GM18526 (cell line): ENCODE measurements around the gene SGPL1.

Experiments
- POLR2A ChIP-seq: IDR thresholded peaks from 3 replicates; pipeline ENCODE4 v1.6.1; 2011; ENCODE audit not compliant: insufficient read length; ENCODE audit errors: extremely low read depth

Gene SGPL1

DNA sequence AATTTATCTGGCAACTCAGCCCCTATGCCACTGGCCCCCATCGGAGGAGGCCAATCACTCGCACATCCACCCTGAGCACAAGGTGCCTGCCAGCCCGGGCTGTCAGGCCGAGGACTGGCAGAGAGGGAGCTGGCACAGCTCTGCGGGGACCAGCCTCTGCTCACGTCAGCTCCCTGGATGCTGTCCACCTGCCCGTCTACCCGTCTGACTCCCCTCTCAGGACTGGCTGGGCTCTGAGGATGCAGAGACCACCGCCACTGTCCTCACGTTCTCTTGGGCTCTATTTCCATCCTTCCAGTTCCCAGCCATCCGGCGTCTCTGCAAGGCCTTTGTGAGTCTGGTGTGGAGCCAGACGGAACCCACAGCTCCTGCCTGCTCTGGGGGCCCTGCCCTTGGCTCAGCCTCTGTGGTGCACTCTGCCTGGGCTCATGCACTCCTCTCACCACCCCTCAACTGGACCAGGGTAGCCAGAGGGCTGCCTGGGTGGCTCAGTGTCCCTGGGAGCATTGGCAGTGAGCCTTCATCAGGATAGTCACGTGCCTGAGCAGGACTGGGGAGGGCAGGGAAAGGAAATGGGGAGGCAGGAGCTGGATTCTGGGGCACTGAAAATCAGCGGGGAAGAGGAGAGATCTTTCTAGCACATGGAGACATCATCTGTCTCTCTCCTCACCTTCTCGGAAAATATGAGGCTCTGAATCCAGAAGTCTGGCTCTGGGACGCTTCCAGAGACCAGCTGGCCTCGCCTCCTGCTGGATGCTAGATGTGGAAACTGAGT, 110.7 kb downstream of the SGPL1 start:
- no peak for TF ChIP-seq POLR2A

DNA sequence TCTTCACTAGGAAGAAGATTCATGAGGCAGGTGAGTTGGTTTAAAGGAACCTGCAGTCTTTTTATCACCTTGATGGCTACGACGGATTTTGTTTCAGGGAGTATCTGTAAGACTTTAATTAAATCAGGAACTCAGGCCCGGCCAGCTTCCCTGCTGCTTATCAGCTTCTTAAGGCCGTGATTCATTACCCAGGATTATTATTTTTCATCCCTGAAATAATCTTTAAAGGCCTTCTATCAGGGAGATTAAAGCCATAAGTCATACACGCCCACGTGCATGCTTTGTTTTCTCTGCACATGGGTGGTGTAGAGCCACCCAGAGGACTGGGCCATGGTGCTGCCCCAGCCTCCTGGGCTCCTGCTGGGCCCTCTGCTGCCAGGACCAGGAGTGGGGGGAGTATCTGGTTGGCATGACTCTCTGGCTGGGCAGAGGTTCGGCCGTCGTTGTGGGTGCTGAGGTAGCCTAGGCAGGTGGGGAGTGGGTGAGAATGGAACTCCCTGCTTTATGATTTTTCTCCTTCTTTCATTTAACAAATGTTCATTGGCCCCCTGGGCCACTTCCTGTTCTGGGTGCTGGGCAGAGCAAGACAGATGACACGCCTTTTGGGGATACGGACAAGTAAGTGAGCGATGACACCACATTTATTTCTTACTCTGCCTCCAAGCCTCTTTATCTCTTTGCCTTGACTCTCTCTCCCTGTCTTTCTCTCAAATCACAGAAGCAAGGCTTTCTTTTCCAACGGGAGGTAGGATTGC, 111.6 kb downstream of the SGPL1 start:
- no peak for TF ChIP-seq POLR2A

DNA sequence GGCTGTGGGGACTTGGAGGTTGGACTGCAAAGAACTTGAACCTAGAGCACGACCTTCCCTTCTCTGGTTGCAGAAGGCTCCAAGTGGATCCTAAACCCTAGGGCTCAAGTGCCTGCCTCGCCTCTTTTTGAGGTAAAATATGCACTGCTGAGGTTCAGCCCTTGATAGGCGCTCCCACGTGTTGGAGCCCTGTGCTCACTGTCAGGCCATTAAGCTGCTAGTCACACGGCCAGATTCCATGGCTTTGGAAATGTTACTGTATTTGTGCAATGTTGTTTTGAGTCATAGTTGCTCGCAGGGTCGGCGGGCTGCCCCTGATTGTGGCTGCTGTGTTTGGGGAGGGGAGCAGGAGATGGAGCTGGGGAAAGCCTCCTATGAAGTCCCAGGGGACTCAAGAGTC, 112.4 kb downstream of the SGPL1 start:
- no peak for TF ChIP-seq POLR2A

DNA sequence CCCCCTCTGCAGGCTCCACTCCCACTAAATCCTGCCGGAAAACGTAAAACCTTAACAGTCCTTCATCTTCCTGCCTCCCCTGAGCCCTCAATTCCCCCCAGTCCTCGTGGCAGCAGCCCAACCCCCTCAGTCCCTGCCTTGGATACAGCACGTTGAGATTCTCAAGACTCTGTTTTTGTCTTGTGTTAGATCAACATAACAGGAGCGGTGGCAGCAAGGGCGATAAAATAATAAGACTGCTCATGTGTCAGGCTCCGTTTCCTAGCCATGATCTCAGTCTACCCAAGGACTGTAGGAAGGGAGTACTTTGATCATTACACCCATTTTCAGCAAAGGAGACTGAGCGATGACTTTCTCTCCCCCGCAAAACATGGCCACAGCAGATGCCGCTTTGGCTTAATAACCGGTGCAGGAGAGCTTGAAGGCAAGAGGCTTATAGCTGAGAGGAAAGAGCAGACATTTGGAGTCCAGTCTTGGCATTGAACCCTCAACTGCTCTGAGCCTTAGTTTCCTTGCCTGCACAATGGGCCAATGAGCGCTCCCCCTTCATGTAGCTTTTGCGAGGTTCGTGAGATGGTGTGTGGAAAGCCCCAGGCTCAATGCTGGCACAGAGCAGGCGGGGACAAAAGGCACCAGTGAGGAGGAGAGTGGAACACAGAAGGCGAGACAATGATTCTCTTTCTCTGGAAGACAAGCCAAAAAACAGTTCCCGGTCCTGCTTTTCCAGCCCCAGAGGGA, 114.7 kb downstream of the SGPL1 start:
- no peak for TF ChIP-seq POLR2A
